SJCRH30 (cell line): ENCODE data around the gene NAA30. TPM values are rescaled to one million over a fixed set of nuclear protein-coding genes. Genes with fewer than 3 reads are reported as not detected.

Source experiments
- DNase-seq, 2 experiments: peaks; one replicate each; pipeline ENCODE4 v3.0.0-alpha.2; 2015 to 2020
- H3K27ac ChIP-seq: fragments of 250-450 bp; sonication (Bioruptor Pico); 2 replicates; pipeline ENCODE4 v1.5.1; 2020; ENCODE audit warnings: mild to moderate bottlenecking, moderate library complexity
- H3K27me3 ChIP-seq: fragments of 250-450 bp; sonication (Bioruptor Pico); 2 replicates; pipeline ENCODE4 v1.5.1; 2020; ENCODE audit warnings: mild to moderate bottlenecking, moderate library complexity
- H3K36me3 ChIP-seq: fragments of 250-450 bp; sonication (Bioruptor Pico); 2 replicates; pipeline ENCODE4 v1.5.1; 2020; ENCODE audit warnings: mild to moderate bottlenecking, moderate library complexity
- H3K4me1 ChIP-seq: fragments of 250-450 bp; sonication (Bioruptor Pico); 2 replicates; pipeline ENCODE4 v1.5.1; 2020; ENCODE audit warnings: mild to moderate bottlenecking, moderate library complexity
- H3K4me3 ChIP-seq: fragments of 250-450 bp; sonication (Bioruptor Pico); 2 replicates; pipeline ENCODE4 v1.5.1; 2020; ENCODE audit warnings: mild to moderate bottlenecking, moderate library complexity
- H3K9me3 ChIP-seq: fragments of 250-450 bp; sonication (Bioruptor Pico); replicated peaks from 2 replicates; pipeline ENCODE4 v1.5.1; 2020; ENCODE audit warnings: mild to moderate bottlenecking, moderate library complexity
- total RNA-seq: library from RNA; depleted of rRNA; stranded (reverse); fragments of >200 nt; shearing (Covaris generic); gene quantifications from 2 replicates; pipeline ENCODE4 v1.2.3, GENCODE V29; 2014

The NAA30 gene
- total RNA-seq, 1 experiment from 2014 or later: 23.9 TPM

- Histone ChIP-seq H3K27me3 (no peaks in the 10 kb centered on the region), H3K36me3 (no peaks in the 10 kb centered on the region), H3K9me3 (no peaks in the 10 kb centered on the region), H3K4me1 (no peaks in the 10 kb centered on the region), H3K4me3 (no peak overlapping the region), H3K27ac (no peak overlapping the region)
- DNase-seq: no peak
Measured at GRCh38 chr14:57383125-57383745, 7.2 kb upstream of the NAA30 start.

- no peak for DNase-seq
- Histone ChIP-seq H3K27ac (no peak overlapping the region), H3K36me3 (peaks cover 5% of the 10 kb centered on the region; the same call in 1 of the 2 replicates), H3K9me3 (no peaks in the 10 kb centered on the region), H3K27me3 (no peaks in the 10 kb centered on the region), H3K4me1 (peaks cover 6% of the 10 kb centered on the region; the same call in 1 of the 2 replicates), H3K4me3 (no peak overlapping the region)
Measured at GRCh38 chr14:57388067-57388466, 2.3 kb upstream of the NAA30 start.

- H3K36me3 ChIP-seq: peaks cover 5% of the 10 kb centered on the region; the same call in 1 of the 2 replicates
- peaks cover 8% of the 10 kb centered on the region; the same call in 1 of the 2 replicates for H3K4me1 ChIP-seq
- H3K4me3 ChIP-seq: peak overlapping the region; percentile 94
- no peaks in the 10 kb centered on the region for H3K27me3 ChIP-seq
- H3K27ac ChIP-seq: peak overlapping the region; percentile 58; the same call in 1 of the 2 replicates
- peak; percentile 14 to 48 for DNase-seq
- H3K9me3 ChIP-seq: no peaks in the 10 kb centered on the region
Measured at GRCh38 chr14:57389646-57390036, 745 bp upstream of the NAA30 start.

GRCh38 chr14:57390806-57391516, 575 bp downstream of the NAA30 start:
- H3K27ac ChIP-seq: peak overlapping the region; percentile 58
- peak; percentile 42 to 46 for DNase-seq
- peaks cover 8% of the 10 kb centered on the region; the same call in 1 of the 2 replicates for H3K4me1 ChIP-seq
- peaks cover 11% of the 10 kb centered on the region; the same call in 1 of the 2 replicates for H3K36me3 ChIP-seq
- peak overlapping the region; percentile 94 for H3K4me3 ChIP-seq
- H3K9me3 ChIP-seq: no peaks in the 10 kb centered on the region
- H3K27me3 ChIP-seq: no peaks in the 10 kb centered on the region

GRCh38 chr14:57391517-57392195, 1.3 kb downstream of the NAA30 start:
- H3K4me3 ChIP-seq: peak overlapping the region; percentile 94
- H3K4me1 ChIP-seq: peaks cover 8% of the 10 kb centered on the region; the same call in 1 of the 2 replicates
- no peak for DNase-seq
- H3K9me3 ChIP-seq: no peaks in the 10 kb centered on the region
- H3K27ac ChIP-seq: peak overlapping the region; percentile 58; the same call in 1 of the 2 replicates
- no peaks in the 10 kb centered on the region for H3K27me3 ChIP-seq
- peaks cover 12% of the 10 kb centered on the region; the same call in 1 of the 2 replicates for H3K36me3 ChIP-seq

GRCh38 chr14:57392830-57393229, 2.4 kb downstream of the NAA30 start:
- no peak for DNase-seq
- Histone ChIP-seq H3K4me3 (no peak overlapping the region), H3K9me3 (no peaks in the 10 kb centered on the region), H3K27me3 (no peaks in the 10 kb centered on the region), H3K4me1 (peaks cover 8% of the 10 kb centered on the region; the same call in 1 of the 2 replicates), H3K36me3 (peaks cover 15% of the 10 kb centered on the region; the same call in 1 of the 2 replicates), H3K27ac (no peak overlapping the region)

GRCh38 chr14:57400556-57401494, 10.4 kb downstream of the NAA30 start:
- Histone ChIP-seq H3K27me3 (no peaks in the 10 kb centered on the region), H3K9me3 (no peaks in the 10 kb centered on the region), H3K36me3 (peaks cover 15% of the 10 kb centered on the region; the same call in 1 of the 2 replicates), H3K4me1 (no peaks in the 10 kb centered on the region), H3K27ac (no peak overlapping the region), H3K4me3 (no peak overlapping the region)
- DNase-seq: no peak

- H3K9me3 ChIP-seq: no peaks in the 10 kb centered on the region
- H3K4me3 ChIP-seq: no peak overlapping the region
- no peak overlapping the region for H3K27ac ChIP-seq
- no peak for DNase-seq
- H3K27me3 ChIP-seq: no peaks in the 10 kb centered on the region
- no peaks in the 10 kb centered on the region for H3K4me1 ChIP-seq
- H3K36me3 ChIP-seq: peaks cover 15% of the 10 kb centered on the region; the same call in 1 of the 2 replicates
Measured at GRCh38 chr14:57401501-57401900, 11.1 kb downstream of the NAA30 start.

GRCh38 chr14:57402173-57402852, 11.9 kb downstream of the NAA30 start:
- no peak for DNase-seq
- Histone ChIP-seq H3K4me3 (no peak overlapping the region), H3K27ac (no peak overlapping the region), H3K9me3 (no peaks in the 10 kb centered on the region), H3K4me1 (no peaks in the 10 kb centered on the region), H3K27me3 (no peaks in the 10 kb centered on the region), H3K36me3 (peaks cover 11% of the 10 kb centered on the region; the same call in 1 of the 2 replicates)

- Histone ChIP-seq H3K27ac (no peak overlapping the region), H3K9me3 (no peaks in the 10 kb centered on the region), H3K4me1 (no peaks in the 10 kb centered on the region), H3K36me3 (peaks cover 11% of the 10 kb centered on the region; the same call in 1 of the 2 replicates), H3K4me3 (no peak overlapping the region), H3K27me3 (no peaks in the 10 kb centered on the region)
- no peak for DNase-seq
Measured at GRCh38 chr14:57403521-57403864, 13.1 kb downstream of the NAA30 start.

- H3K27ac ChIP-seq: no peak overlapping the region
- H3K27me3 ChIP-seq: no peaks in the 10 kb centered on the region
- peaks cover 13% of the 10 kb centered on the region for H3K36me3 ChIP-seq
- no peaks in the 10 kb centered on the region for H3K9me3 ChIP-seq
- H3K4me3 ChIP-seq: no peak overlapping the region
- H3K4me1 ChIP-seq: no peaks in the 10 kb centered on the region
- no peak for DNase-seq
Measured at GRCh38 chr14:57405562-57405961, 15.2 kb downstream of the NAA30 start.

GRCh38 chr14:57408037-57408436, 17.7 kb downstream of the NAA30 start:
- DNase-seq: no peak
- Histone ChIP-seq H3K27ac (no peak overlapping the region), H3K4me3 (no peak overlapping the region), H3K27me3 (no peaks in the 10 kb centered on the region), H3K36me3 (peaks cover 13% of the 10 kb centered on the region), H3K9me3 (no peaks in the 10 kb centered on the region), H3K4me1 (no peaks in the 10 kb centered on the region)

- no peaks in the 10 kb centered on the region for H3K4me1 ChIP-seq
- no peak for DNase-seq
- H3K36me3 ChIP-seq: peaks cover 13% of the 10 kb centered on the region
- H3K9me3 ChIP-seq: no peaks in the 10 kb centered on the region
- H3K4me3 ChIP-seq: no peak overlapping the region
- H3K27me3 ChIP-seq: no peaks in the 10 kb centered on the region
- no peak overlapping the region for H3K27ac ChIP-seq
Measured at GRCh38 chr14:57408634-57409033, 18.2 kb downstream of the NAA30 start.

GRCh38 chr14:57412341-57412740, 22.0 kb downstream of the NAA30 start:
- Histone ChIP-seq H3K27me3 (no peaks in the 10 kb centered on the region), H3K36me3 (peaks cover 10% of the 10 kb centered on the region), H3K4me1 (no peaks in the 10 kb centered on the region), H3K4me3 (no peak overlapping the region), H3K27ac (no peak overlapping the region), H3K9me3 (no peaks in the 10 kb centered on the region)
- no peak for DNase-seq
